SH-SY5Y (cell line): ENCODE measurements around the gene KPNA2.

Source experiments
- GATA2 ChIP-seq: IDR thresholded peaks from 2 replicates; pipeline ENCODE4 v1.6.1; 2011; ENCODE audit warnings: mild to moderate bottlenecking, low read depth, low read length
- GATA3 ChIP-seq: IDR thresholded peaks from 2 replicates; pipeline ENCODE4 v1.6.1; 2011; ENCODE audit warnings: low read depth, mild to moderate bottlenecking, low read length, moderate library complexity

GRCh38 chr17:68080411-68081150 is 45.0 kb downstream of the KPNA2 start:
- TF ChIP-seq GATA3 (no peak), GATA2 (no peak)
